Large intestine (tissue), 12 donors: ENCODE data around the gene CBR1. TPM values are rescaled to one million over a fixed set of nuclear protein-coding genes. Genes with fewer than 3 reads are reported as not detected.

Experiments used
- DNase-seq, 2 donors: peaks; one replicate each; pipeline versions ENCODE4 v3.0.0 to v3.0.0-alpha.2; 2013
- H3K27ac ChIP-seq: one replicate; pipeline ENCODE4 v1.5.1; 2013; ENCODE audit warnings: low read length
- H3K27me3 ChIP-seq: 2 replicates; pipeline ENCODE4 v1.6.1; 2013; ENCODE audit warnings: low read length; ENCODE audit not compliant: control insufficient read depth, insufficient read depth
- H3K36me3 ChIP-seq: 2 replicates; pipeline ENCODE4 v1.6.1; 2013; ENCODE audit warnings: low read length; ENCODE audit not compliant: control insufficient read depth, insufficient read depth
- H3K4me1 ChIP-seq: one replicate; pipeline ENCODE4 v1.6.1; 2013; ENCODE audit warnings: low read length; ENCODE audit not compliant: control insufficient read depth, insufficient read depth
- H3K4me3 ChIP-seq: one replicate; pipeline ENCODE4 v1.5.1; 2013; ENCODE audit warnings: low read length
- H3K9me3 ChIP-seq: one replicate; pipeline ENCODE4 v1.6.1; 2013; ENCODE audit warnings: mild to moderate bottlenecking, low read depth, low read length, moderate library complexity; ENCODE audit not compliant: control insufficient read depth
- WGBS: methylation state at CpG from one replicate; pipeline ENCODE4 v1.1.5; 2013; ENCODE audit warnings: low lambda C conversion rate; ENCODE audit not compliant: insufficient coverage; 5-methylcytosine and 5-hydroxymethylcytosine counted together
- long read RNA-seq, 11 donors: transcript quantifications; one replicate each; lab custom pipeline, GENCODE V29; 2026
- polyA plus RNA-seq: library from polyadenylated mRNA; unstranded; fragments of 120-200 nt; gene quantifications from one replicate; pipeline ENCODE4 v1.2.1, GENCODE V29; 2013

The CBR1 gene
- 82.6 TPM for polyA plus RNA-seq
- long read RNA-seq, donor 1, transcript CBR1-201 (3 exons, 1,293 nt): major isoform, 22 of 29 reads
- long read RNA-seq, donor 1, partial matches to known transcripts: 7 of 29 reads
- long read RNA-seq, donor 1, other reads (novel, unspliced or antisense): 0 of 29 reads
- long read RNA-seq, donor 2, transcript CBR1-201 (3 exons, 1,293 nt): major isoform, 56 of 71 reads
- long read RNA-seq, donor 2, partial matches to known transcripts: 13 of 71 reads
- long read RNA-seq, donor 2, other reads (novel, unspliced or antisense): 0 of 71 reads
- long read RNA-seq, donor 3, transcript CBR1-201 (3 exons, 1,293 nt): major isoform, 95 of 147 reads
- long read RNA-seq, donor 3, partial matches to known transcripts: 49 of 147 reads
- long read RNA-seq, donor 3, other reads (novel, unspliced or antisense): 0 of 147 reads
- long read RNA-seq, donor 4, transcript CBR1-201 (3 exons, 1,293 nt): major isoform, 7 of 7 reads
- long read RNA-seq, donor 4, partial matches to known transcripts: 0 of 7 reads
- long read RNA-seq, donor 4, other reads (novel, unspliced or antisense): 0 of 7 reads
- long read RNA-seq, donor 5, transcript CBR1-201 (3 exons, 1,293 nt): major isoform, 10 of 11 reads
- long read RNA-seq, donor 5, partial matches to known transcripts: 0 of 11 reads
- long read RNA-seq, donor 5, other reads (novel, unspliced or antisense): 0 of 11 reads
- long read RNA-seq, donor 6, transcript CBR1-201 (3 exons, 1,293 nt): major isoform, 62 of 90 reads
- long read RNA-seq, donor 6, partial matches to known transcripts: 26 of 90 reads
- long read RNA-seq, donor 6, other reads (novel, unspliced or antisense): 0 of 90 reads
- long read RNA-seq, donor 7, transcript CBR1-201 (3 exons, 1,293 nt): major isoform, 15 of 21 reads
- long read RNA-seq, donor 7, partial matches to known transcripts: 6 of 21 reads
- long read RNA-seq, donor 7, other reads (novel, unspliced or antisense): 0 of 21 reads
- long read RNA-seq, donor 8, transcript CBR1-201 (3 exons, 1,293 nt): major isoform, 40 of 47 reads
- long read RNA-seq, donor 8, partial matches to known transcripts: 6 of 47 reads
- long read RNA-seq, donor 8, other reads (novel, unspliced or antisense): 0 of 47 reads
- long read RNA-seq, donor 9, transcript CBR1-201 (3 exons, 1,293 nt): major isoform, 51 of 66 reads
- long read RNA-seq, donor 9, partial matches to known transcripts: 12 of 66 reads
- long read RNA-seq, donor 9, other reads (novel, unspliced or antisense): 0 of 66 reads
- long read RNA-seq, donor 10, transcript CBR1-201 (3 exons, 1,293 nt): major isoform, 62 of 103 reads
- long read RNA-seq, donor 10, partial matches to known transcripts: 39 of 103 reads
- long read RNA-seq, donor 10, other reads (novel, unspliced or antisense): 0 of 103 reads
- long read RNA-seq, donor 11, transcript CBR1-201 (3 exons, 1,293 nt): major isoform, 34 of 34 reads
- long read RNA-seq, donor 11, partial matches to known transcripts: 0 of 34 reads
- long read RNA-seq, donor 11, other reads (novel, unspliced or antisense): 0 of 34 reads

GRCh38 chr21:36069713-36070583 is at the start of gene CBR1:
Gene CBR1, plus strand, starts transcription at chr21:36070024. Its CDS starts 92 bp downstream, at chr21:36070116.
- H3K4me1 ChIP-seq: peaks cover 31% of the 10 kb centered on the region
- H3K27me3 ChIP-seq: no peaks in the 10 kb centered on the region
- peak; percentile 87 to 91 for DNase-seq
- peak within 1 kb of the TSS; percentile 85 for H3K4me3 ChIP-seq
- H3K9me3 ChIP-seq: peaks cover 3% of the 10 kb centered on the region
- peaks cover 2% of the 10 kb centered on the region for H3K36me3 ChIP-seq
- peak within 1 kb of the TSS; percentile 81 for H3K27ac ChIP-seq
- WGBS: no CpG with 5 or more reads among the region's 71 CpGs

- Histone ChIP-seq H3K36me3 (no peaks in the 10 kb centered on the region), H3K4me1 (no peaks in the 10 kb centered on the region), H3K27ac (no peak overlapping the region), H3K4me3 (no peak overlapping the region), H3K27me3 (no peaks in the 10 kb centered on the region), H3K9me3 (no peaks in the 10 kb centered on the region)
- WGBS: 100% methylated on average over 1 of the region's 11 CpGs
- no peak for DNase-seq
These were observed 48.5 kb upstream of the CBR1 start for GRCh38 chr21:36021251-36021837.

- H3K27ac ChIP-seq: no peak overlapping the region
- H3K36me3 ChIP-seq: no peaks in the 10 kb centered on the region
- H3K4me3 ChIP-seq: no peak overlapping the region
- H3K27me3 ChIP-seq: no peaks in the 10 kb centered on the region
- DNase-seq: no peak
- WGBS: no CpG with 5 or more reads among the region's 6 CpGs
- H3K9me3 ChIP-seq: no peaks in the 10 kb centered on the region
- no peaks in the 10 kb centered on the region for H3K4me1 ChIP-seq
These were observed 47.3 kb upstream of the CBR1 start for GRCh38 chr21:36022427-36023091.

- no peaks in the 10 kb centered on the region for H3K36me3 ChIP-seq
- no peaks in the 10 kb centered on the region for H3K27me3 ChIP-seq
- H3K27ac ChIP-seq: no peak overlapping the region
- 86% methylated on average over 1 of the region's 3 CpGs for WGBS
- H3K4me3 ChIP-seq: no peak overlapping the region
- no peaks in the 10 kb centered on the region for H3K4me1 ChIP-seq
- no peak for DNase-seq
- H3K9me3 ChIP-seq: no peaks in the 10 kb centered on the region
These were observed 46.7 kb upstream of the CBR1 start for GRCh38 chr21:36023092-36023480.

- no peaks in the 10 kb centered on the region for H3K36me3 ChIP-seq
- no peaks in the 10 kb centered on the region for H3K4me1 ChIP-seq
- H3K4me3 ChIP-seq: no peak overlapping the region
- no CpG with 5 or more reads among the region's 8 CpGs for WGBS
- H3K9me3 ChIP-seq: no peaks in the 10 kb centered on the region
- no peak overlapping the region for H3K27ac ChIP-seq
- DNase-seq: no peak
- no peaks in the 10 kb centered on the region for H3K27me3 ChIP-seq
These were observed 45.0 kb upstream of the CBR1 start for GRCh38 chr21:36024782-36025181.

GRCh38 chr21:36027347-36027746 is 42.5 kb upstream of the CBR1 start:
- no CpG with 5 or more reads among the region's 5 CpGs for WGBS
- H3K27me3 ChIP-seq: no peaks in the 10 kb centered on the region
- no peak overlapping the region for H3K27ac ChIP-seq
- no peaks in the 10 kb centered on the region for H3K9me3 ChIP-seq
- H3K36me3 ChIP-seq: no peaks in the 10 kb centered on the region
- no peak overlapping the region for H3K4me3 ChIP-seq
- DNase-seq: no peak
- peaks cover 6% of the 10 kb centered on the region for H3K4me1 ChIP-seq

GRCh38 chr21:36028127-36029069 is 41.4 kb upstream of the CBR1 start:
- no CpG with 5 or more reads among the region's 25 CpGs for WGBS
- Histone ChIP-seq H3K36me3 (no peaks in the 10 kb centered on the region), H3K27ac (no peak overlapping the region), H3K4me1 (peaks cover 6% of the 10 kb centered on the region), H3K27me3 (no peaks in the 10 kb centered on the region), H3K4me3 (no peak overlapping the region), H3K9me3 (no peaks in the 10 kb centered on the region)
- peak; percentile 61 to 71 for DNase-seq

- no CpG with 5 or more reads among the region's 8 CpGs for WGBS
- H3K27me3 ChIP-seq: no peaks in the 10 kb centered on the region
- H3K4me1 ChIP-seq: peaks cover 6% of the 10 kb centered on the region
- no peaks in the 10 kb centered on the region for H3K9me3 ChIP-seq
- H3K27ac ChIP-seq: no peak overlapping the region
- peaks cover 2% of the 10 kb centered on the region for H3K36me3 ChIP-seq
- no peak for DNase-seq
- no peak overlapping the region for H3K4me3 ChIP-seq
These were observed 40.5 kb upstream of the CBR1 start for GRCh38 chr21:36029309-36029708.
